Measurements from ENCODE around the gene UNC13B.

Gene UNC13B

DNA sequence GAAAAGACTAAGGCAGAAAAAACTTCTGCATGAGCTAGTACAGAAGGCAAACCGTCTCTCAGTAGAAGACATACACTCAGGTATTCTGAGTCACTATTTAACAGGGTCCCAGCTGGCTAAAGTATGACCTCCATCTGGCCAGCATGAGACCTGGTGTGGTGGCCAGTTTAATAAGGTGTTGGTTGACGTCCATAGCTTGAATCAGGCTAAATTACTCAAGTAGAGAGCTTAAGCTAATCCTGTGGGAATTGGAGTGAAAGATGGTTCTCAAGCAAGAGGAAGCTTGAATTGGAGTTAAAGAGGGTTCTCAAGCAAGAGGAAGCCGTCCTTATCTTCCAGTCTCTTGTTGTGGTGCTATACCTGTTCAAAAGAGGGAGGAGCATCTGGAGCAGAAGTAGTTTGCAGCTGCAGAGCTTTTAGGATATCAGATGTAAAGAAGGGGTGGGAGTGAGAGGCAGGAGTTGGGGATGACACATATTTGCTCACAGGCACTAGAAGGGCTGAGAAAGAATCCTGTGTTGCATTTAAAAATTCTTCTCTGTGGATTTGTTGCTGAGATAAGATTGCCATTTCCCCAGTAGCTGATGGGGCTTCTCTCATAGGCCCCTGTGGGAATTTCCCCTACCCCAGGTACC, 192.0 kb downstream of the UNC13B start:
- in situ Hi-C loops (cut with HindIII; ENCODE audit: low sequenced_read_pairs), result no loop called here
- no peak overlapping the region for H3K4me3 ChIP-seq (ENCODE audit: low read depth, low read length)
- TF ChIP-seq, protein P1, sequence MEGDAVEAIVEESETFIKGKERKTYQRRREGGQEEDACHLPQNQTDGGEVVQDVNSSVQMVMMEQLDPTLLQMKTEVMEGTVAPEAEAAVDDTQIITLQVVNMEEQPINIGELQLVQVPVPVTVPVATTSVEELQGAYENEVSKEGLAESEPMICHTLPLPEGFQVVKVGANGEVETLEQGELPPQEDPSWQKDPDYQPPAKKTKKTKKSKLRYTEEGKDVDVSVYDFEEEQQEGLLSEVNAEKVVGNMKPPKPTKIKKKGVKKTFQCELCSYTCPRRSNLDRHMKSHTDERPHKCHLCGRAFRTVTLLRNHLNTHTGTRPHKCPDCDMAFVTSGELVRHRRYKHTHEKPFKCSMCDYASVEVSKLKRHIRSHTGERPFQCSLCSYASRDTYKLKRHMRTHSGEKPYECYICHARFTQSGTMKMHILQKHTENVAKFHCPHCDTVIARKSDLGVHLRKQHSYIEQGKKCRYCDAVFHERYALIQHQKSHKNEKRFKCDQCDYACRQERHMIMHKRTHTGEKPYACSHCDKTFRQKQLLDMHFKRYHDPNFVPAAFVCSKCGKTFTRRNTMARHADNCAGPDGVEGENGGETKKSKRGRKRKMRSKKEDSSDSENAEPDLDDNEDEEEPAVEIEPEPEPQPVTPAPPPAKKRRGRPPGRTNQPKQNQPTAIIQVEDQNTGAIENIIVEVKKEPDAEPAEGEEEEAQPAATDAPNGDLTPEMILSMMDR (IDR thresholded peaks at IDR 0.05; ENCODE audit: low read depth, low read length, missing control alignments), result no peak
- no peak for DNase-seq (ENCODE audit: low read depth)

DNA sequence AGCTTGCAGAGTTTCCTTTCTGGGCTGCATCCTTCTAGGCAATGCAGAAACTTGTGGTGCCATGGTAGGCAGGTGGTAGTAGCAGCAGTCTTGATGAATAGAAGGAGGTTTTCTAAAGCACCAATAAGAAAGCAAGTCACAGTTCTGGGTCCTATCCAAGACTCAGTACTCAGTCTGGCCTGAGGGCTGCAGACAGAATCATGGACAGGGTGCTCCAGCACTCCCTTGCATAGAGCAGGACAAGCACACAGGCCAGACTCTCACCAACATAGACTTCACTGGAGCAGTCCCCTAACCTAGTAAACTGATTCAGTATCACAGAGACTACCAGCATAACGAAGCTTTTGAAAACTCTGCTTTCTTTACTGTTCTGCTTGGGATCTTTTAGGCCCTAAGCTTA, 194.1 kb downstream of the UNC13B start:
- no peak overlapping the region for H3K4me3 ChIP-seq (ENCODE audit: low read depth, low read length)
- DNase-seq (ENCODE audit: low read depth), result no peak
- TF ChIP-seq, protein P1 (IDR thresholded peaks at IDR 0.05; ENCODE audit: low read depth, low read length, missing control alignments), result no peak
- in situ Hi-C loops (cut with HindIII; ENCODE audit: low sequenced_read_pairs), result no loop called here

- no peak overlapping the region for H3K4me3 ChIP-seq (ENCODE audit: low read depth, low read length)
- DNase-seq (ENCODE audit: low read depth), result no peak
- TF ChIP-seq, protein P1 (IDR thresholded peaks at IDR 0.05; ENCODE audit: low read depth, low read length, missing control alignments), result no peak
- in situ Hi-C loops (cut with HindIII; ENCODE audit: low sequenced_read_pairs), result no loop called here
These were observed 195.3 kb downstream of the UNC13B start for GRCh38 chr9:35357116-35357515.

- TF ChIP-seq, protein P1 (IDR thresholded peaks at IDR 0.05; ENCODE audit: low read depth, low read length, missing control alignments), result no peak
These were observed 196.0 kb downstream of the UNC13B start for GRCh38 chr9:35357826-35358225.

DNA sequence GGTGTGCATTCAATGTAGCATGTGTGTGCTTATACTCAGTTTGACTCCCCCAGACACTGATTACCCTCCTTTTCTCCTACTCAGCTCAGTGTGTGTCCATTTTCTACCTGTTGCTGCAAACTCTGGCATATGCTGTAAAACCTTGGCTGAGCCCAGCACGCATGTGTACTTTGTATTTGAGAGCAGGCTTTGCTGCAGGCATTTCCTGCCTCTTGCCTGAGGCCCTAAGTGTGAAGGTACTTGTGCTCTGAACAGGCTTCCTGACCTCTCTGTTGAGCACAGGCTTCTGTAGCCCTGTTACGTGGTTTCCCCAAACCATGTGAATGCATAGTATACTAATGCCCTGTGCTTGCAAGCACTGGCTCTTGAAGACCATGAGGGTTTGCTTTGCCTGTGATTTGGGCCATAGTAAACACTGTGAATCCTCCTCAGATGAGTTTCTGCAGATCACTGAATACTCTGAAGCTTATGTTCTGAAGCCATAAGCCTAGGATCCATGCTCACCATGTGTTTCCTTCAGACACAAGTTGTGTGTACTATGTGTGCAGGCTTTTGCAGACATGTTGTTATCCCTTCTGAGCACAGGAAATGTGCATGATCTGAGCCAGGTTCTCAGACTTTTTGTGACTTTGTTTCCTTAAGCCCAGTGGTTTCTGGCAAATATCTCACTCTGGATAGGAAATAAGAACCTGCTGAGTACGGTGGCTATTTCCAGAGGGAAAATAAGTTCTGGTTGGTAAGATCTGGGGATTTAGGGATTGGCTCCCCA, 203.2 kb downstream of the UNC13B start:
- DNase-seq (ENCODE audit: low read depth), result no peak
- in situ Hi-C loops (cut with HindIII; ENCODE audit: low sequenced_read_pairs), result no loop called here
- TF ChIP-seq, protein P1 (IDR thresholded peaks at IDR 0.05; ENCODE audit: low read depth, low read length, missing control alignments), result no peak
- H3K4me3 ChIP-seq (ENCODE audit: low read depth, low read length), result no peak overlapping the region

More at GRCh38 chr9:35357826-35358225, 196.0 kb downstream of the UNC13B start:
- no peak overlapping the region for H3K4me3 ChIP-seq (ENCODE audit: low read depth, low read length)
- in situ Hi-C loops (cut with HindIII; ENCODE audit: low sequenced_read_pairs), result no loop called here
- DNase-seq (ENCODE audit: low read depth), result no peak

DNA sequence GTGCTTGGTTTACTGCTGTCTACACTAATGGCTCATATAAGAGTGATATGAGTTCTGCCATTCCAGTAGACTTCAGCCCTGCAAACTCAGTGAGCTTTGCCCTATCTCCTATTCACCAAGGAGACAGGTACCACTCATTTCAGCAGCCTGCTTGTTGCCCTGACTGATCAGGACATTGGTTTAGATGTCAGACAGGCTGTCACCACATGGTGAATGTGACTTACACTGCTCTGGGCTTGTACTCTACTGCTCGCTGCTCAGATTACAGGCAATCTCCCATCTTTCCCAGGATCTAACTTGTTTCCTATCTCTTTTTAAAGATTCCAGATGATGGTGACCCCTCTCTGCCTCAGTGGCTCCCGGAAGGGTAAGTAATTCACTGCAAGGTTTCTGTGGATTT, 204.8 kb downstream of the UNC13B start:
- no peak for DNase-seq (ENCODE audit: low read depth)
- H3K4me3 ChIP-seq (ENCODE audit: low read depth, low read length), result no peak overlapping the region
- in situ Hi-C loops (cut with HindIII; ENCODE audit: low sequenced_read_pairs), result no loop called here
- TF ChIP-seq, protein P1 (IDR thresholded peaks at IDR 0.05; ENCODE audit: low read depth, low read length, missing control alignments), result no peak

All from astrocyte of the cerebellum (primary cell).